Heart left ventricle (tissue), 16 donors: Measurements from ENCODE around the gene DMBT1. TPM values are rescaled to one million over a fixed set of nuclear protein-coding genes. Genes with fewer than 3 reads are reported as not detected.

Experiments
- ATAC-seq, 4 donors: fragments of 200-7000 bp; cut with Tn5 transposase; one replicate each; pipeline ENCODE4 v1.9.1; 2020 to 2022; ENCODE audit warnings: moderate library complexity in 4 of 4, mild to moderate bottlenecking in 3 of 4, moderate number of reproducible peaks in 1 of 4
- DNase-seq, 5 donors: peaks; one replicate each; pipeline ENCODE4 v3.0.0-alpha.2; 2020
- H3K27ac ChIP-seq, 12 donors: fragments of 200-600 bp; sonication (generic) in 4 of 12; one replicate each; pipeline versions ENCODE4 v1.5.0 to v1.8.0; 2016 to 2022; ENCODE audit warnings: mild to moderate bottlenecking in 2 of 12
- H3K27me3 ChIP-seq, 9 donors: fragments of 200-600 bp; sonication (generic) in 2 of 9; one replicate each; pipeline versions ENCODE4 v1.5.1 to v1.8.0; 2016 to 2022; ENCODE audit warnings: mild to moderate bottlenecking in 3 of 9
- H3K36me3 ChIP-seq, 9 donors: fragments of 200-600 bp; sonication (generic) in 2 of 9; one replicate each; pipeline versions ENCODE4 v1.5.0 to v1.8.0; 2018 to 2022; ENCODE audit warnings: mild to moderate bottlenecking in 2 of 9
- H3K4me1 ChIP-seq, 12 donors: fragments of 200-600 bp; sonication (generic) in 4 of 12; one replicate each; pipeline versions ENCODE4 v1.5.0 to v1.8.0; 2016 to 2022; ENCODE audit warnings: mild to moderate bottlenecking in 3 of 12
- H3K4me3 ChIP-seq, 12 donors: fragments of 200-600 bp; sonication (generic) in 4 of 12; one replicate each; pipeline versions ENCODE4 v1.5.0 to v1.8.0; 2017 to 2022; ENCODE audit warnings: mild to moderate bottlenecking in 9 of 12, moderate library complexity in 4 of 12
- H3K9me3 ChIP-seq, 12 donors: fragments of 200-600 bp; sonication (generic) in 4 of 12; one replicate each; pipeline versions ENCODE4 v1.5.0 to v1.8.0; 2016 to 2022; ENCODE audit warnings: mild to moderate bottlenecking in 1 of 12
- CTCF ChIP-seq, 12 donors: fragments of 200-600 bp; sonication (generic) in 4 of 12; IDR thresholded peaks; one replicate each; pipeline versions ENCODE4 v1.5.0 to v1.8.0; 2018 to 2022; ENCODE audit warnings: antibody characterized with exemption in 12 of 12, mild to moderate bottlenecking in 5 of 12
- POLR2A ChIP-seq, 2 donors: fragments of 450-650 bp; IDR thresholded peaks; one replicate each; pipeline ENCODE4 v1.6.1; 2017; ENCODE audit warnings: antibody characterized with exemption in 2 of 2, mild to moderate bottlenecking in 2 of 2, moderate library complexity in 2 of 2
- WGBS, 4 donors: extraction: QIAGEN DNeasy Blood & Tissue Kit in 2 of 4; methylation state at CpG; one replicate each; pipeline versions ENCODE4 v1.1.5 to v1.1.7; 2013 to 2018; 5-methylcytosine and 5-hydroxymethylcytosine counted together
- intact Hi-C, 10 donors: fragments of 100-400 bp; cut with DNase I; formaldehyde crosslinking; loops; one replicate each; pipeline versions ENCODE4 v1.11.1 to v1.14.2; 2022
- polyA plus RNA-seq, 2 donors: library from polyadenylated mRNA; stranded (reverse); fragments of 200-250 nt; gene quantifications; one replicate each; pipeline ENCODE4 v1.2.3, GENCODE V29; 2013
- total RNA-seq, 9 donors: library from RNA; depleted of rRNA in 2 of 9; stranded (reverse); fragments of >200 nt in 2 of 9; fragmentation: NEBNext Ultra II Directional in 3 of 9; extraction: Animal tissue kit (Norgen Biotek cat#: 25700) in 3 of 9; gene quantifications; one replicate each; pipeline versions ENCODE4 v1.1.0 to v1.2.4, GENCODE V29; 2016 to 2023
- donor health status: ischemic (EF 13 %, LVEDD 7.1; RV severe dilation, severe dysfunction).
- donor health status: healthy with polysubstance abuse.
- donor health status: DM: no; HTN: yes; CAD: no.
- donor health status: DM: no; HTN: no; CAD: no.
- donor health status: ischemic (EF 25% LVEDD 6.9; RV normal size, moderate dysfunction).
- donor health status: ischemic (EF 25% LVEDD 5.7; RV mildly dilated, moderate dysfunction).
- donor health status: healthy.
- donor health status: DM: yes; HTN: yes; CAD: no.
- donor health status: ischemic (EF 35%, LVEDD 5.7; RV mildly dilated, moderate dysfunction).
- donor health status: nonischemic (EF 11% LVEDD 7.7; RV severe dilation, severe dysfunction).
- donor health status: DM: yes; HTN: yes; CAD: no.
- donor health status: PGD.
- donor health status: ischemic (EF 29% LVEDD 5.4; RV normal size, mild dysfunction).
- donor health status: nonischemic (EF 23%, LVEDD 6.1; RV moderate dilation, normal function).

The DMBT1 gene
- total and polyA plus RNA-seq, 11 donors = 0.04 to 0.49 (median 0.10) TPM; not detected in 5

- no peak for TF ChIP-seq CTCF (IDR thresholded peaks at IDR 0.05)
- TF ChIP-seq POLR2A (IDR thresholded peaks at IDR 0.05) = no peak
- no peak overlapping the region for H3K27ac ChIP-seq
- 90 to 95% (median 94%) methylated on average over 6 of the region's 6 CpGs for WGBS, 4 donors
- intact Hi-C loops = no loop called here
- ATAC-seq (no peak), DNase-seq (no peak)
- no peaks in the 10 kb centered on the region for H3K36me3 ChIP-seq
- no peak overlapping the region for H3K4me3 ChIP-seq
- no peaks in the 10 kb centered on the region for H3K27me3 ChIP-seq
- H3K9me3 ChIP-seq = no peaks in the 10 kb centered on the region
- H3K4me1 ChIP-seq = peaks cover 0 to 18% (median 10%) of the 10 kb centered on the region in 12 donors
Measured at GRCh38 chr10:122638106-122638505, 77.6 kb downstream of the DMBT1 start.

DNA sequence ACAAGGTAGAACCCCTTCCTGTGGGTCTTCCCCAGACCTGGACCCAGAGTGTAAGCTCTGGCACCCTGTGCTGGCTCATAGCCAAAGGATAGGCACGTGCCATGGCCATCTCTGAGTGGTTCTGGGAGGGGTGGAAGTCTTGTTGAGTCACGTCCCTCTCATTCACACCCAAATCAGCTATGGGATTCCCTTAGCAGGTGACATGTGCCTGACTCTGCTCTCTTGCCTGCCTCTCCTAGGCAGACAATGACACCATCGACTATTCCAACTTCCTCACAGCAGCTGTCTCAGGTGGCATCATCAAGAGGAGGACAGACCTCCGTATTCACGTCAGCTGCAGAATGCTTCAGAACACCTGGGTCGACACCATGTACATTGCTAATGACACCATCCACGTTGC, 79.2 kb downstream of the DMBT1 start:
- no peaks in the 10 kb centered on the region for H3K27me3 ChIP-seq
- H3K4me1 ChIP-seq = peaks cover 0 to 18% (median 10%) of the 10 kb centered on the region in 12 donors
- no peaks in the 10 kb centered on the region for H3K36me3 ChIP-seq
- DNase-seq = no peak
- TF ChIP-seq POLR2A (IDR thresholded peaks at IDR 0.05) (no peak), CTCF (IDR thresholded peaks at IDR 0.05) (no peak)
- intact Hi-C loops = loop anchor here in 1 of 10 donors (10.0 kb wide), 1 partner anchor 915 kb away; no protein-coding TSS in a partner anchor
- 67 to 77% (median 73%) methylated on average over 7 of the region's 7 CpGs for WGBS, 4 donors
- H3K27ac ChIP-seq = no peak overlapping the region
- no peak overlapping the region for H3K4me3 ChIP-seq
- H3K9me3 ChIP-seq = no peaks in the 10 kb centered on the region
- no peak for ATAC-seq

GRCh38 chr10:122640921-122641320, 80.4 kb downstream of the DMBT1 start:
- DNase-seq (no peak), ATAC-seq (no peak)
- no peak overlapping the region for H3K4me3 ChIP-seq
- TF ChIP-seq POLR2A (IDR thresholded peaks at IDR 0.05) = no peak
- peaks cover 0 to 18% (median 10%) of the 10 kb centered on the region in 12 donors for H3K4me1 ChIP-seq
- intact Hi-C loops = loop anchor here in 1 of 10 donors (10.0 kb wide), 1 partner anchor 914 kb away; no protein-coding TSS in a partner anchor
- H3K9me3 ChIP-seq = no peaks in the 10 kb centered on the region
- no peaks in the 10 kb centered on the region for H3K36me3 ChIP-seq
- H3K27me3 ChIP-seq = no peaks in the 10 kb centered on the region
- no peak overlapping the region for H3K27ac ChIP-seq
- 62 to 82% (median 76%) methylated on average over 3 of the region's 3 CpGs for WGBS, 4 donors

DNA sequence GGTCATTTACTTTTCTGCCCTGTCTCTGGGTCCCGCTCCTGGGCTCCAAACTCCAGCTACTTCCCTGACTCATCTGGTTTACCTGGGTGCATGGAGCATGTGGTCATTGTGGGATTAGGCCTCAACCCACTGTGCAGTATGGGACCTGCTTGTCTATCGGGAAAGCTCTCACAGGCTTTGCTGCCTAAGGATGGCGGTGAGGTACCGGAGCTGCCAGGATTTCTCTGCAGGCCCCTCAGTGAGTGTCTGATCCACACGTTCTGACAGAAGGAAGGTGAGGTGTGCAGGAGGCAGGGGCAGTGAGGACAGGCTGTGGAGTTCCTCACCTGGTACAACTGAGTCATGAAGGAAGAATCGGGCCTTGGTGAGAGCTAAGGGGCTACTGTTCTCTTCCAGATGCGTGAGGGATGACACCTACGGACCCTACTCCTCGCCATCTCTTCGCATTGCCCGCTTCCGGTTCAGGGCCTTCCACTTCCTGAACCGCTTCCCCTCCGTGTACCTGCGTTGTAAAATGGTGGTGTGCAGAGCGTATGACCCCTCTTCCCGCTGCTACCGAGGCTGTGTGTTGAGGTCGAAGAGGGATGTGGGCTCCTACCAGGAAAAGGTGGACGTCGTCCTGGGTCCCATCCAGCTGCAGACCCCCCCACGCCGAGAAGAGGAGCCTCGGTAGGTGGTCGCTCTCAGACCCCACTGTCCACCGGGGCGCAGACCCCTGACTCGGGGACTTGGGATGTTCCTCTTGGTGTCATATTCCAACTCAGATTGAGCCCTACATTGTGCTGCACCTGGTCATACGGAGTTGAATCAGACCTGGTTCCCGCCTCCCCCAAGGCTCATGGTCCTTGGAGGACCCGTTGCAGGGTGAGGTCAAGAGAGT, 82.4 kb downstream of the DMBT1 start:
- H3K36me3 ChIP-seq = no peaks in the 10 kb centered on the region
- 90 to 95% (median 91%) methylated on average over 30 to 31 of the region's 31 CpGs for WGBS, 4 donors
- no peak for TF ChIP-seq CTCF (IDR thresholded peaks at IDR 0.05)
- TF ChIP-seq POLR2A (IDR thresholded peaks at IDR 0.05) = no peak

More for the DNA sequence above, 82.4 kb downstream of the DMBT1 start:
- intact Hi-C loops = loop anchor here in 1 of 10 donors (10.0 kb wide), 1 partner anchor 912 kb away; no protein-coding TSS in a partner anchor
- ATAC-seq = no peak
- no peak overlapping the region for H3K4me3 ChIP-seq
- no peaks in the 10 kb centered on the region for H3K9me3 ChIP-seq
- DNase-seq = no peak
- H3K4me1 ChIP-seq = no peaks in the 10 kb centered on the region
- no peaks in the 10 kb centered on the region for H3K27me3 ChIP-seq
- no peak overlapping the region for H3K27ac ChIP-seq
